ENCODE data around the gene IL16.
"Not testable (repeated sequence)": the region's sequence is repeated elsewhere in the genome, so short reads cannot be mapped to it uniquely, and the experiment has no call there.

Gene IL16

DNA sequence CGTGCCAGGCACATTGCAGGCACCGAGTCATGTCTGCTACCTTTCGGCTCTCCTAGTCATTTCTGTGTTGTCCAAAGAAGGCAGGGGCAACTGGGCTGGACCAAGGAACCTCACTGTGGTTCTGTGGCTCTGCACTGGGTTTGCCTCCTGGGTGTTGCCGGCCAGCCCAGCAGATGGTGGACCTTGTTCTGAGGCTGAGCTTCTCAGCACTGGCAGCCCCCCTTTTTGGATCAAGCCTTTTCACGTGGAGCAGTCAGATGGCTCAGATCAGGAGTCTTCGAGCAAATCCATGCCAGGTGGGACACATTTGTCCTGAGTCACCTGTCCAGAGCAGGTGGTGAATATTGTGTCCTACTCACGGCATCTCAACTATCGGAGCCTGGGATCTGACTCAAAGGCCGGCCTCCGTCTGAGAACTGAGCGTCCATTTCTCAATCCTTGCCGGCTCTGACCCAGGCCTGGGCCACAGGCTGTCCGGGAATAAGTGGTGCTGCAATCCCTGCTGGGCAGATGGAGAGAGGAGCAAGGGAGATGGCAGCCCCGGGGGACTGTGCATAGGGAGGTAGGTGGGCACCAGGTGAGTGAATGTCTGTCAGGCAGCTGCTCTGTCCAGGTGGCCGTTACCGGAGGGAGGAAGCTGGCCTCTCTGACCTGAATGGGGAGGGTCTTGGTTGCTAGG, at the start of gene IL16:
Gene IL16 (plus strand): TSS at position 304 of the 679 bp plus-strand sequence. CDS start 28,521 bp downstream, outside the sequence.
- DNase-seq (ENCODE audit: low read depth in 2 of 3, low spot score in 2 of 3) = no peak

DNA sequence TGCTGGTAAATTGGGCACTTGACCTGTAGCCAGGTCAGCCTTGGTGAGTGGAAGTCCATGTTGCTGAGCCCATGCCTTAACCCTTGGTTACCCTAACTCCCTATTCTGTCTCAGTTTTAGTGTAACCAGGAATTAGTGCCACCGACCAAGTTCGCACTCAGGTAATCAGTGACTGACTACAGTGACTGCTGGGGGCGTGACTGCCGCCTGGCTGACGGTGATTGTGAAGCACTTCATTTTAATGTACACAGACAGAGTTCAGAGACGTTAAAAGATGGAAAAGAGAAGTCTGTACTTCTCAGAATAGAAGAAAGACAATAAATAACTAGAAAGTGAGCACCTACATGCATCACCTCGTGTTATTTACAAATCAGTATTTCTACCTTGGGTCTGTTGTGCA, 45.3 kb upstream of the IL16 start:
- DNase-seq (ENCODE audit: low read depth in 2 of 3, low spot score in 2 of 3) = no peak

DNA sequence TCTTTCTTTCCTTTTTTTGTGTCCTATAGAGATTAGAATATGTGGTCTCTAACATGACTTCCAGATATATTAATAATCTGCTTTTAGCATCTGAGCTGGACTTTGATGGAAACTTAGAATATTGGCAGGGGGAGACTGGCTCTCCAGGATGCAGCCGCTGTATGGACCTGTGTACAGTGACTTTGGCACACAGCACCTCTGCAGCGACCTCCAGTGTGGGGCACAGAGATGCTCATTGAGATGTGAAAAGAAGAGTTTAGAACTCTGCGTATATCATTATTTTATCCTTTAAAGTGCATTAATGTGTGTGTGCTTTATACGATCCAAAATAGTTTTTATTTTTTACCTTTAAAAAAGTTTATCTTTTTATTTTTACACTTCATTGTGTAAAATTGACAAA, 44.3 kb upstream of the IL16 start:
- DNase-seq (ENCODE audit: low read depth in 2 of 3, low spot score in 2 of 3) = no peak

DNA sequence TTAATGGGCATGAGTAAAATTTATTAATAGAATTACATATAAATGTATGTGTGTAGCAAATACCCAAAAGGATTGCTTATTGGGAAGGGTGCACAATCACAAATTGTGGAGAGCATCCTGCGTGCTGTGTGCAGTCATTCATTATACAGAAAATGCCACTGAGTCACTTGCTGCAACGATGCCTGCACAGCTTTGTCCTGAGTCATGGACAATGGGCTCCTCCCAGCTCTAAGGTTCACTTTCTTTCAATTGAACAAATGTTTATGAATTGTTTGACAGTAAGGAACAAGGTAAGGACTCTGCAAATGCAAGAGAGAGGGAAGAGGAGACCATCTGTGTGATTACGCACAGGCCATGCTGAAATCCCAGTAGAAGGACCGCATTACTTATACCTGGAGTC, 43.9 kb upstream of the IL16 start:
- no peak for DNase-seq (ENCODE audit: low read depth in 2 of 3, low spot score in 2 of 3)

DNA sequence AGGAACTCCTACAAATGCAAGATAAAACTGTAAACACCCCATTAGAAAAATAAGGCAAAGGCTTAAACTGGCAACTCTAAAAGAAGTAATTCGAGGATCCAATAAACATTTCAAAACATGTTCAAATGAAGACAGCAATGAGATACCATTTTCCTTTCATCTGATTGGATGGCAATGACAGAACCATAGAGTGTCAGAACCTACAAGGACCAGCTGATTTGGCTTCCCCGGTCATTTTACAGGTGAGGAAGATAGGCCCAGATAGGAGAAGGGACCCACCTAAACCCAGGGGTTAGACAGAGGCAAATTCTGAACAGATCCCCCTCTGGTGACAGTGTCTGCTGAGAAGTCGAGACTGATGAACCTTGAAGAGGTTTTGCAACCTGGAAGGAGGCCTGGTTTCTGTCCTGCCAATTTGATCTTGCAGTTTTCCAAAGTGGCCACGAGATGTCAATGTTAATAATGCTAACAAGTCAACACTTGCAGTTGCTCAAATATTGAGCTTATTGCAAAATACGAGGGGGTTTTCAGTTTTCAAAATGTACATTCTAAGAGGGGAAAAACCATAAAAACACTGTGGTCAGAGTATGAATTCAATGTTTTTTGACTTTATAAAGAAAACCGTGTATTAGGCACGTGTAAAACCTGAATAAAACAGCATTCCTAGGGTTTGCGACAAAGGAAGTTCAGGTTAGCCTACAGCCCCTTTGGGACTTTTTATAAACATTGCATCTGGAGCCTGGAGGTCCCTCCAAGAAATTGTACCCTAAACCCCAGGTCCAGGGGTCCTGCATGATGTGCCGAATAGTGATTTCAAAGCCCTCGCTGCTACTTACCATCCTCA, 41.1 kb upstream of the IL16 start:
- no peak for DNase-seq (ENCODE audit: low read depth in 2 of 3, low spot score in 2 of 3)

DNA sequence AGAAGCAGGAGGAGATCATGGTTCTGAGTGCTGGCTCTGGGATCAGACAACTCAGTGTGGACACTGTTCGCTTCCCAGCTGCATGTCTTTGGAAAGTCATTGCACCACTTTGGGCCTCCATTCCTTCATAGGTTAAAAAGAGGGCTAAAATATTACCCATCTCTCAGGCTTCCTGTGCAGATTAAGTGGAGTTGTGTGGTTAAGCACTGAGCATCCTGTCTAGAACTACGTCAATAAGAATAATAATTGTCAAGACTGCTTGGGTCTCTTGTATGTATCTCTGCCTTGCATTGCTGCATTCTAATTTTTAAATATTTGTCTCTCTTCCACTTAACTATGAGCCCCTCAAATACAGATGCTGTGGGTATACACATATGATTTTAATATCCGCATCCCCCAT, 40.4 kb upstream of the IL16 start:
- DNase-seq (ENCODE audit: low read depth in 2 of 3, low spot score in 2 of 3) = no peak

DNA sequence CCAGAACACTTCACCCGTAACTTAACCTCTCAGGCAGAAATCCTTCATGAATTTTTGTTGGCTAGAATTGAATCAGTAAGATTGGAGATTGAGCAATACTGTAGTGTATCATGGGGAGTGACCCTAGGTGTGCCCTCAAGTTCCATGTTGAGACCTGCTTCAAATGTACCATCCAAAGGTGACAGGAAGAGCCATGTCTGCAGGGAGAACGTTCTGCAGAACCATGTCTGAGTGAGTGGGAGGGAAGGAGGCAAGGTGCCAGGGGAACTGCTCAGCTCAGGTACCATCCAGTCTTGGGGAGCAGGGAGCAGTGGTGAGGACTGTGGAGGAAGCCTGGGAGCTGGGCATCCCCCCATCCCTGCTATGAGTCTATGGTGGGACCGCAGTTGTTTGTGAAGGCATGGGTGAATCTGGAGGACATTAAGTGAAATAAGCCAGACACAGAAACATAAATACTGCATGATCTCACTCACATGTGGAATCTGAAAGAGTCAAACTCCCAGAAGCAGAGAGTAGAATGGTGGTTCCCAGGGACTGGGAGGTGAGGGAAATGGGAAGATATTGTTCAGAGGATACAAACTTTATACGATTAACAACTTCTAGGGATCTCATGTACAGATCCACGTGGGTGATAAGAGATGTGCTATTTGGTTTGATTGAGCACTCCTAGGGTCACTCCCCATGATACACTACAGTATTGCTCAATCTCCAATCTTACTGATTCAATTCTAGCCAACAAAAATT, 39.3 kb upstream of the IL16 start:
- DNase-seq (ENCODE audit: low read depth in 2 of 3, low spot score in 2 of 3) = no peak

DNA sequence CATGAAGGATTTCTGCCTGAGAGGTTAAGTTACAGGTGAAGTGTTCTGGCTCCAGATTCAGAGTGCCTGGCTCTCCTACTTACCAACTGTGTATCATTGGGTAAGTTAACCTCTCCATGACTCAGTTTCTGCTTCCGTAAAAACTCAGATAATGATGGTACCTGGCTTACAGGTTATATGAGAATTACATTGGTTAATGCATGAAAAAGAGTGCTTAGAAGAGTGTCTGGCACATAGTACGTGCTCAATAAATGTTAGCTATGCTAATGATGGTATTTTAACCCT, 38.8 kb upstream of the IL16 start:
- DNase-seq (ENCODE audit: low read depth in 2 of 3, low spot score in 2 of 3) = no peak

DNA sequence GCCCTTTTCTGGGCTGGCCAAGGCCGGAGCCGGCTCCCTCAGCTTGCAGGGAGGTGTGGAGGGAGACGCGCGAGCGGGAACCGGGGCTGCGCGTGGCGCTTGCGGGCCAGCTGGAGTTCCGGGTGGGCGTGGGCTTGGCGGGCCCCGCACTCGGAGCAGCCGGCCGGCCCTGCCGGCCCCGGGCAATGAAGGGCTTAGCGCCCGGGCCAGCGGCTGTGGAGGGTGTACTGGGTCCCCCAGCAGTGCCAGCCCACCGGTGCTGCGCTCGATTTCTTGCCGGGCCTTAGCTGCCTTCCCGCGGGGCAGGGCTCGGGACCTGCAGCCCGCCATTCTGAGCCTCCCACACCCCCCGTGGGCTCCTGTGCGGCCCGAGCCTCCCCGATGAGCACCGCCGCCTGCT, 38.1 kb upstream of the IL16 start:
- DNase-seq (ENCODE audit: low read depth in 2 of 3, low spot score in 2 of 3) = not testable (repeated sequence)

DNA sequence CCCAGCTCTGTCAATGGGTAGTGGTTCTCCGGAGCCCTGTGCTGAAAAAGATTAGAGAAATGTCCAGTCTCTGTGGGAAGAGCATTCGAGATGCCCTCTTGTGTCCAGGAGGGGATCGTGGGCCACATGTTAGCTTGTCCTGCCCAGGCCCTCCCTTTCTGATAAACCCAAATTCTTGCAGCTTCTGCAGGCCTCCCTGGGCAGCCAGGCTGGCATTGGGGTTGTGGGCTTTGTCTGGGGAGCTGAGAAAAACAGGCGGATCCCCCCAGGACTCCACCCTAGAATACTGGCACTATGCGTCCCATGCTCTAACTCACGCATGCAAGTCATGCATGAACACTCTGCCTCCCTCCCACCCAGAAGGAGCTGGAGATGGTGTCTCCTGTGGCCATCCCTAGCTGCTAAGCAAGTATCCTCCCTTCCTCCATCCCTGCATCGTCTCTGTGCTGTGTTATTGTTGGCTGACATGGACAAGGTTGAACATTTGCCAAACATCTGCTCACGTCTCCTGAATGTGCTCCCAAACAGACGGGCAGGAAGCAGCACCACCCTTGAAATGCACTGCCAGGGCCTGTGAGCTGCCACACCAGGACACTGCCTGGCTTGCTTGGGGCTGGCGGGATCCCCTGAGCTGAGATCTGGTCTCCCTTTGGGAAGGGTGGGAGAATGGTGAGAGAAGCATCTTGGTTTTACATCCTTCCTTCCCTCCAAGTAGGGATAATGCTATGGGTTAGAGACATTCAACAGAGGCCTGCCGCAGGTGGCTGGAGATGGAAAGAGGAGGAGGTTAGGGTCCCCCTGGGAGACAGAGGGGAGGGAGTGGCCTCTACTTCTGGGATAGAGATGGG, 36.1 kb upstream of the IL16 start:
- DNase-seq (ENCODE audit: low read depth in 2 of 3, low spot score in 2 of 3) = no peak

DNA sequence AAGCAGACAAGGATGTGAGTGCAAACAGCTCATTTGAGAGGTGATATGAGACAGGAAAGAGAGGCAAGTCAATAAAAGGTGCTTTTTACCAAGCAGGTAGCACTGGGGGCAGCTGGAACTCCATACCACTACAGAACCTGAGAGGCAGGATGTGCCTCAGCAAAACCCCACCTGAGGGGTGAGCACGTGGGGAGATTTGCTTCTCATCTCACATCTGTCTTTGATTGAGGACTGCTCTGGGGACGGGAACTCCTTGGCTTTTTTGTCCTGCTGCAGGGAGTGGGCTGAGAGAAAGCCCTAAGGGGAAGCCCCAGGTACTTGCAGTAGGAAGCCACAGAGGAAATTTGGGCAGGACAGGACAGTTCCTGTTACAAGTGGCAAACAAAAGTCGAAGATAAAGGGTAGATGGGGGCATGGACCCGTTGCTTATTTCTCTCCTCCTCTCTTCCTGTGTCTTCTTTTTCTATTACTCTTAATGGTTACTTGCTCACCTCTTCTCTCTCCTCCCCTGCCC, 35.5 kb upstream of the IL16 start:
- DNase-seq (ENCODE audit: low read depth in 2 of 3, low spot score in 2 of 3) = no peak

DNA sequence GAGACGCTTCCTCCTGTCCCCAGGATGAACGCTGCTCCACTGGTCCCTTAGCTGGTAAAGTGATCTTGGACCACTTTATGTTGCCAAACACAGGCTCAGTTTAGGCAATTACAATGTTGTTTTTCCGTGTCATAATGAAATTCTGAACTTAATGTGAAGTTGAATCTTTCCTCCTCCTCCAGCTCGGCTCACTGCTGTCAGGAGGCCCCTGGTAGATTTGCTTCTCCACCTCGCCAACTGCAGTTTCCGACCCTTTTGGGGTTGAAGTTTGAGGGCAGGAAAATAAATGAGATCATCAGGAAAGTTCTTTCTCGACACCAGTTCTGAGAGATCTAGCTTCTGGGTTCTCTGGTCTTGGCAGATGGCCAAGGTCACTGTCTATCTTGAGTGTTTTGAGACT, 34.8 kb upstream of the IL16 start:
- DNase-seq (ENCODE audit: low read depth in 2 of 3, low spot score in 2 of 3) = no peak

DNA sequence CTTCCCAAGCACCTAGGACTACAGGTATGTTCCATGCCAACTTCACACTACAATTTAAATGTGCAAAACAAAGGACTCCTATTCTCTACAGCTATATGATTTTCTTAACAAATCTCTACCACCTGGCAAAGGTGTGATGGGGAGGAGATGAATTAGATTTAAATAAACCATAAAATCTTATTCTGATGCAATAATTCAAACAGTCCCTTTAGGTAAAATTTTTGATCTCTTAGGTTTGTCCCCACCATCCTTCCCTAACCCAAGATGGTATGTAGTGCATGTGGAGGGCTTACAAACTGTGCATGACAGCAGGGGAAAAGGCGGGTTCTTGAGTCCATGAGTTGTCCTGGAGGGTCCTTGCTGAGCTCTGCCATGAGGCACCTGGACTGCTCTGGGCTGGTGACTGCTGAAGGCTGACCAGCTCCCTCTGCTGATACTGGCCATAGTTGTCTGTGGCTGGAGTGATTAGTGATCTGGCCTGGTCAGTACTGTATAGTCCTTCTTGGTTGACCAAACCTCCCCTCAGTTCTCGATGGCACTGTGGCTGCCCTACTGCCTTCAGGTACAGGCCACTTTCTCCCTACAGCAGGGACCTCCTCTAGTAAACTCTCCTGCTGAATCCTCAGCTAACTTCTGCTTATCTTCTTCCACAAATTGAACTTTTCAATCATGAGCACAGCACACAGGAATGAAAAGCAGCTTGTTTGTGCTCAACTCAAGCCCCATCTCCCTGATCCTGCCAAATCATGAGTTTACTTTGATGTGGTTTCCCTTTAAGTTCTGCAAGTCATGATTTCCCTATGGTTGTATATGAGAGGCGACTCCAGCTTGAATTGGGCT, 32.5 kb upstream of the IL16 start:
- no peak for DNase-seq (ENCODE audit: low read depth in 2 of 3, low spot score in 2 of 3)

DNA sequence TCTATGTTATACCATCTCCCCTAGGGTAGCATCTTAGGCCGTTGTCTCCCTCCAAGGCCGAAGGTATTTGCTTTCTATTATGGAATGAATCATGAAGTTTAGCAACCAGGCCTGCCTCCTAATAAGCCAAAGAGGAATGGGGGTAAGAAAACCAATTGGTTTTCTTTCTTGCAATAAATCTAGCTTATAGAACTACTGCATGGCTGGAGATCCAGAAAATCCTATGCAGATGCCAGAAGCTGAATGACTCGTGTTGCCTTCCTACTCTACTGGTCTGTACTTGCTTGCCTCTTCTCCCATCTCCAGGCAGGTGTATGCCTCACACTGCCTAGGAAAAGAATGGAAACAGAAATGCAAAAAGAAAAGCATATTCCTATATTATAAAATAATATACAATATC, 31.1 kb upstream of the IL16 start:
- DNase-seq (ENCODE audit: low read depth in 2 of 3, low spot score in 2 of 3) = no peak

DNA sequence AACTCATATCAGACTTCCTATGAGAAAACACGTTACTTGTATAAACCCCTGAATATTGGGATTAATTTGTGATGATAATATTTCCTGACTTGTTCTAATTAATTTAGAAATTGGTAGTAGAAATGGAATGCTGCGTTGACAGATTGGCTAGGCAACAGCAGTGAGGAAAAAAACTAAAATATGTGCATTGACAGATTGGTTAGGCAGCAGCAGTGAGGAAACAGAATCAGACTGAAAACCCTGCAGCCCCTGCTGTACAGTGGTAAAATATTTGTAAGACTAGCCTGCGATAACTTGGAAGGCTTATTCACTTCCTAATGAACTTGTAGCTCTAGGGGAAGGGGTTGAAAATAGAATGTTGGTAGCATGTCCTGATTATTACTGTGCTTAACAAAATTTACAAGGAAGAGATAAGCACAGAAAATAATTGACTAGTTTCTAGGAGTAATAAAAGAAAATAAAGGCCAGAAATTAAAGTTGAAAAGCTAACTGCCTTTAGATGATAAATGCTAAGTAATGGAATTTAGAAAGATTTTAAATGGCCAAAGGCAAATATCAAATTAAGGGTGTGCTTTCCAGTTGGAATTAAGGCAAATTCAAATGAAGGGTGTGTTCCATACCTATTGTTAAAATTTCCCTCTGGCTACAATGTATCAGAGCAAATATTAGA, 29.9 kb upstream of the IL16 start:
- no peak for DNase-seq (ENCODE audit: low read depth in 2 of 3, low spot score in 2 of 3)

DNA sequence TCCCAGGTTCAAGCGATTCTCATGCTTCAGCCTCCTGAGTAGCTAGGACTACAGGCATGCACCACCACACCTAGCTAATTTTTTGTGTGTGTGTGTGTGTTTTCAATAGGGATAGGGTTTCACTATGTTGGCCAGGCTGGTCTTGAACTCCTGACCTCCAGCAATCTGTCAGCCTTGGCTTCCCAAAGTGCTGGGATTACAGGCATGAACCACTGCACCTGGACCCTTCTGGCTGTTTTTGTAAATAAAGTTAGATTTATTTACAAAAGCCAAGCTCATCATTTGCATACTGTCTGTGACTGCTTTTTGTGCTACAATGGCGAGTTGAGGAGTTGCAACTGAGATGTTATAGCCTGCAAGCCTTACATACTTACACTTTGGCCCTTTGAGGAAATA, 28.6 kb upstream of the IL16 start:
- DNase-seq (ENCODE audit: low read depth in 2 of 3, low spot score in 2 of 3) = no peak

DNA sequence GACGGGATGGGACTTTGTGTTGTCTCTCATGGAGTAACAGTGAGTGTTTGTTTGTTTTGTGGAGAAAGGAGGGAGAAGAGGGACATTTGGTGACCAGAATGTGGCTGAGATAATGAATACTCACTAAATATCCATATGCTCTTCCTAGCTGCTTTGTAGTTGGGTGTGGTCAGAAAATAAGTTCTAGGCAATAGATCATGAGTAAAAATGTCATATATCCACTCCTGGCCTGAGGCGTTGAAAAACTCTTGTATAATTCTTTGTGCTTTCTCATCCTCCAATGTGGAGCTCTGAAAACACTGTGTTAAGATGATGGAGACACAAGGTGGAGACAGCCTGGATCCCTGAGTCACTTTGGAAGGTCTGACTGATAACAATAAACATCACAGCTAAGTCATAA, 28.0 kb upstream of the IL16 start:
- DNase-seq (ENCODE audit: low read depth in 2 of 3, low spot score in 2 of 3) = no peak

DNA sequence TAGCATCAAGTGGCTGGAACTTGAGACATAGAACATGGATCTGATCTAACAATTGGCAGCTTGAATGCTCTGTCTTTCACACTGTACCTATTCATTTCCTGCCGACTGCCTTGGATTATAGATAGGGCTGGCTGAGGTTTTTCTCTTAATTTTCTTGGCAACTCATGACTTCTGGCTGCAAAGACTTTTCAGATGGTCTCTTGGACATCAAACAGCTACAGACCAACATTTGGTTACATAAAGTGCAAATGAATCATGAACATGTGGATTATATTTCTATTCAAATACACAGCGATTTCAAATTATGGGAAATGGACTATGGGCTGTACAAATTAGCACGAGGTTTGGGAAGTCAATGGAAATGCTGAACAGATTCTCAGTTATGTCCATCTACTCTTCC, 26.2 kb upstream of the IL16 start:
- no peak for DNase-seq (ENCODE audit: low read depth in 2 of 3, low spot score in 2 of 3)

DNA sequence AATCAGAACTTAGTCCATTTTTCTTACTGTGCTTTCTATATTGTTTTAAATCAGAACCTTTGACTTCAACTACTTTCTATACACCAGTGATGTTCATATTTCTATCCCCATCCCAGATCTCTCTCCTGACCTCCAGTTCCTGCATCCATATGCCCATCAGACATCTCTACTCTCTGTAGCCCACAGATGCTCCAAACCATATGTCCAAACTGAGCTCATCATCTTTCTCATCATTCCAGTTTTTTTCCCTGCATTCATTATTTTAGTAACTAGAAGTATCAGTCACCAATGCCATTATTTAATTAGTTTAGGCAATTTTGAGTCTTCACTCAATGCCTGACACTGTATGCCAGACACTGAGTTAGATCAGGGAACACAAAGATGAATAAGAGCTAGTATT, 25.4 kb upstream of the IL16 start:
- DNase-seq (ENCODE audit: low read depth in 2 of 3, low spot score in 2 of 3) = no peak

All from activated CD8-positive, alpha-beta memory T cell treated with anti-CD3 and anti-CD28 coated beads for 48 hours (primary cell).